Mucosa of stomach (tissue), 1 donor: ENCODE results near the gene SPTBN5.

Source experiments
- H3K27me3 ChIP-seq: one replicate; pipeline ENCODE4 v1.7.0; 2013; ENCODE audit warnings: mild to moderate bottlenecking, low read length; ENCODE audit not compliant: control insufficient read depth, insufficient read depth
- H3K36me3 ChIP-seq: one replicate; pipeline ENCODE4 v1.7.0; 2013; ENCODE audit warnings: low read length; ENCODE audit not compliant: control insufficient read depth, insufficient read depth
- H3K4me1 ChIP-seq: one replicate; pipeline ENCODE4 v1.7.0; 2013; ENCODE audit warnings: mild to moderate bottlenecking, low read length; ENCODE audit not compliant: control insufficient read depth, insufficient read depth
- H3K4me3 ChIP-seq: one replicate; pipeline ENCODE4 v1.7.0; 2013; ENCODE audit warnings: low read length
- H3K9ac ChIP-seq: one replicate; pipeline ENCODE4 v1.7.0; 2013; ENCODE audit warnings: mild to moderate bottlenecking, low read length, moderate library complexity
- H3K9me3 ChIP-seq: one replicate; pipeline ENCODE4 v1.7.0; 2013; ENCODE audit warnings: mild to moderate bottlenecking, low read length, moderate library complexity; ENCODE audit not compliant: control insufficient read depth
- donor health status: Pancreatic carcinoma.

Gene SPTBN5

DNA sequence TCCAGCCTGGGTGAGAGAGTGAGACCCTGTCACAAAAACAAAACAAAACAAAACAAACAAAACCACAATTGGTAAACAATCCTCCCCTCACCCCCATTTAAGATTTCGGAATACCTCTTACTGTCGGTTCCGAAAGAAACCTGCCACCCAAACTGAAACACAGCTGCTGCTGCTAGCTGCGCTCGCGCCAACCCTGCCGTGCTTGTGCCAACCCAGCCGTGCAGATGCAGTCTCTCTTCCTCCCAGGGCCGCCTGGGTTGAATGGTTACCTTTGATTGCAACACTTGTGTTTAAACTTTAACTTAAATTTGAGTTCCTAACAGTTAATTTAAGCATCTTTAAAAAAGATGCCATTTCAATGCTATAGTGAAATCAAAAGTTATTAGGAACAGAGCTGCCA, 28.5 kb upstream of the SPTBN5 start:
- Histone ChIP-seq H3K4me1 (peaks cover 69% of the 10 kb centered on the region), H3K9me3 (no peaks in the 10 kb centered on the region), H3K27me3 (no peaks in the 10 kb centered on the region), H3K9ac (no peak overlapping the region), H3K36me3 (no peaks in the 10 kb centered on the region), H3K4me3 (no peak overlapping the region)

DNA sequence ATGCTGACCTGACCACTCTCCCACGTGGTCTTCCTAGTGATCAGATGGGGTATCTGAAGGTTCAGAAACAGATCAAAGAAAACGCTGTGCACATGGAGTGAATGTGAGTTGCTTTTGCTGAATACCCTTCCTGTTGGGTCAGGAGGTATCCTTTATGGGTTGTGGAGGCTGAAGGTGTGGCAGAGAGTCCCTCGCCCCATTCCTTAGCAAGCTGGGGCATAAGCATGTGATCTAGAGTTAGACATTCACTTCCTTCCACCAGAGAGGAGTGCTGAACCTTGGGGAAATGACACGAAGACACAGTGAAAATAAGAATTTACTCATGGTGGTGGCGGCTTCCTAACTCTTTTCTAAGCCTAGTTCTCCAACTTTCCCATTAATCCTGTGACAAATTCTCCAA, 27.8 kb upstream of the SPTBN5 start:
- no peaks in the 10 kb centered on the region for H3K27me3 ChIP-seq
- H3K36me3 ChIP-seq = no peaks in the 10 kb centered on the region
- H3K4me3 ChIP-seq = no peak overlapping the region
- H3K4me1 ChIP-seq = peaks cover 63% of the 10 kb centered on the region
- H3K9me3 ChIP-seq = no peaks in the 10 kb centered on the region
- H3K9ac ChIP-seq = no peak overlapping the region

- H3K9ac ChIP-seq = no peak overlapping the region
- no peaks in the 10 kb centered on the region for H3K9me3 ChIP-seq
- H3K36me3 ChIP-seq = no peaks in the 10 kb centered on the region
- H3K4me1 ChIP-seq = peaks cover 58% of the 10 kb centered on the region
- no peak overlapping the region for H3K4me3 ChIP-seq
- H3K27me3 ChIP-seq = no peaks in the 10 kb centered on the region
Measured at GRCh38 chr15:41921167-41921566, 27.3 kb upstream of the SPTBN5 start.

DNA sequence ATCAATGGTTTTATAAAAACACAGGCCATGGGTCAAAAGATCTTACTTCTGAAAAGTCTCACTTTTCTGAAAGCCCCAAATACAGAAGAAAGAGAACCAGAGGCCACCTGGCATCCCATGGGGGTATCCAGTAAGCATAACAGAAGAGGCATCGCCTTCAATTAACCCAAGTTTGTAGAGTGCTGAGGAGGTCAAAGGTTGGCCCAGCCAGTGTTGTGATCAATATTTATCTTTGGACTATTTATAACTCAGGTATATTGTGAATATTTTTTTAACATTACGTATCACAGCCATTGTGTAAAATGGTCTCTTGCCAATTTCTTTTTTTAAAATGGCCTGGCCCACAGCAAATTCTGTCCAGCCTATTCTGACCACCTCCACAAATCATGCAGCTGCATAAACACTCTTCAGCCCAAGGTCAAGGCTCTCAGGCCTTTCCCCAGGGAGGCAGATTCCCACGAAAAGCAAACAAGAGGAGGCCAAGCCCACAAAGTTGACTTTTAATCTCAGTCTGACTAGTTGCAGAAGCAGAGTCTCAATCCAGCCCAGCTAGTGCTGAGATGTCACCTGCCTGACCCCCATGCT, 26.2 kb upstream of the SPTBN5 start:
- Histone ChIP-seq H3K4me3 (no peak overlapping the region), H3K4me1 (peaks cover 52% of the 10 kb centered on the region), H3K9me3 (no peaks in the 10 kb centered on the region), H3K9ac (no peak overlapping the region), H3K27me3 (no peaks in the 10 kb centered on the region), H3K36me3 (no peaks in the 10 kb centered on the region)

DNA sequence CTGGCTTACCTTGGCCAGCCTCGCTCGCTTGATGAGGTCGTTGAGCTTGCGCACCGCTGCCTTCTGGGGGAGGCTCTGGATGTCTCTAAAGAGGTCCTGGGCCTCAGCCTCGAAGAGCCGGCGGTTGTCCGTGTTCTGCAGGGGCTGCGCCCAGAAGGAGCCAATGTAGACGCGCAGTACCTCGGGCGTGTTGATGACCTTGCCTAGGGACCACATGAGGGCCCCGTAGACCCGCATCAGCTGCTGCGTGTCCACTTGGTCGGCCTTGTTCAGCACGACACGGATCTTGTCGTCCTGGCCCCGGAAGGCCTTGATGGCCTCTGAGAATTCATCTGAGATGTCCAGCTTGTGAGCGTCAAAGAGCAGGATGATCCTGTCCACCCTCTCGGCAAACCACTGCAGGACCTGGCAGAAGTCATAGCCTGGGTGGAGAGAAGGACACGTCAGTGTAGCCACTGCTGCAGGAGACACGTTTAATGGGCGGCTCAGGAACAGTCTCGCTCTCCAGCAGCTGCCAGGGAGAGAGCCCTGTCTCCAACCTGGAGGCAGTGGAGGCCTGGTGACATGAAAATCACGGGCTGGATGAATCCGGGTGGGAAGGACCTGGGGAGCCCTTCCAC, 25.5 kb upstream of the SPTBN5 start:
- H3K4me3 ChIP-seq = no peak overlapping the region
- peaks cover 52% of the 10 kb centered on the region for H3K4me1 ChIP-seq
- no peak overlapping the region for H3K9ac ChIP-seq

DNA sequence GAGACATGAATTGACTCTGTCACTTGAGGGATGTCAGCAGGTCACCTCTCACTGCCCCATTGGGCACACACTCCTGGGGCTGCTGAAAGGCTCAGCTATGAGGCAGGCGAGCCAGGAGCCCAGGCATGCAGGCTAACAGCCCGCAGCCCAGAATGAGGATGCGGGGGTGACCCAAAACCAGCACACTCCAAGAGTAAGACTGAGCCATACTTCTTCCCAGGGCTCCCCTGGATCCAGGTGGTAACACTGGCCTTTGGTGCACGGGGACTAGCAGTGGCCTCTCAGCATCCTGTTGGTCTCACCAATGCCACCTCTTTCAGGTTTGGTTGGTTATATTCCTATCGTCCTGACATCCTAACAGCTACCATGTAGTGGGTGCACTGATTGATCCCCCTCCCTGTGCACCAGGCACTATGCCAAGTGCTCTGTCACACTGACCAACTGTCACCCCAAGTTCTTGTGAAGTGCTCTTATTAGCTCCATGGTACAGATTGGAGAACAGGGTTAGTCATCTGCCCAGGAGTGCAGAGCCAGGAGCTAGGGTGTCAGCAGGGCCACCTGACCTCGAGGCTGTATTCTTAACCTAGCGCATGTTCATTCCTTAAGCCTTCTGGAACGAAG, 24.8 kb upstream of the SPTBN5 start:
- no peak overlapping the region for H3K4me3 ChIP-seq
- H3K9me3 ChIP-seq = no peaks in the 10 kb centered on the region
- H3K9ac ChIP-seq = no peak overlapping the region
- peaks cover 52% of the 10 kb centered on the region for H3K4me1 ChIP-seq
- no peaks in the 10 kb centered on the region for H3K36me3 ChIP-seq
- no peaks in the 10 kb centered on the region for H3K27me3 ChIP-seq

More for the DNA sequence above, 25.5 kb upstream of the SPTBN5 start:
- no peaks in the 10 kb centered on the region for H3K36me3 ChIP-seq
- no peaks in the 10 kb centered on the region for H3K9me3 ChIP-seq
- H3K27me3 ChIP-seq = no peaks in the 10 kb centered on the region

DNA sequence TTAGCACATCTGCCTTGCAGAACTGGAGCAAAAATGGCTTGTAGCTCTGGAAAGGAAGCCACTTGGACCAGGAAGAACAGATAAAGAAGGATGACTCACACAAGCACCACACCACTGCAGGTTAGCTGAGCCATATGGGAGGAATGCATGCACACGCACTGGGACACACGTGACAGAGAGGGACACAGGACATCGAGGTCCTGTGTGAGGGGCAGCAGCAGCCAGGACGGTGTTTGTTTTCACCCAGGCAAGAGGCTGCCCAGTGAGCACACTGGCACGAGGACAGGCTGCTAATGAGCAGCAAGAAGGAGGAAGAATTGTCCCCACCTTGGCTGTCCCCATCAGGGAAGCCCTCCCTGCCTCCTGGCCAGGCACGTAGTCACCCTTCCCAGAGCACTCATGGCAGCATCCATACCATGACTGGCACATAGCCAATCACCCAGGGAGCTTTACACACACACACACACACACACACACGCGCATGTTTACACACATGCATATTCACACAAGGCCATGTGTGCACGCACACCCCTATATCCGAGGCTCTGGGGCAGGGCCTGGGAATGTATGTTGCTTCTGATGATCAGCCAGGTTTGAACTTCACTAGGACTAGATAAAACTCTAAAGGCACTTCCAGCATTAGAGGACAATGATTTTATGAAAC, 24.0 kb upstream of the SPTBN5 start:
- Histone ChIP-seq H3K27me3 (no peaks in the 10 kb centered on the region), H3K4me3 (no peak overlapping the region), H3K4me1 (peaks cover 52% of the 10 kb centered on the region), H3K36me3 (no peaks in the 10 kb centered on the region), H3K9ac (no peak overlapping the region), H3K9me3 (no peaks in the 10 kb centered on the region)

DNA sequence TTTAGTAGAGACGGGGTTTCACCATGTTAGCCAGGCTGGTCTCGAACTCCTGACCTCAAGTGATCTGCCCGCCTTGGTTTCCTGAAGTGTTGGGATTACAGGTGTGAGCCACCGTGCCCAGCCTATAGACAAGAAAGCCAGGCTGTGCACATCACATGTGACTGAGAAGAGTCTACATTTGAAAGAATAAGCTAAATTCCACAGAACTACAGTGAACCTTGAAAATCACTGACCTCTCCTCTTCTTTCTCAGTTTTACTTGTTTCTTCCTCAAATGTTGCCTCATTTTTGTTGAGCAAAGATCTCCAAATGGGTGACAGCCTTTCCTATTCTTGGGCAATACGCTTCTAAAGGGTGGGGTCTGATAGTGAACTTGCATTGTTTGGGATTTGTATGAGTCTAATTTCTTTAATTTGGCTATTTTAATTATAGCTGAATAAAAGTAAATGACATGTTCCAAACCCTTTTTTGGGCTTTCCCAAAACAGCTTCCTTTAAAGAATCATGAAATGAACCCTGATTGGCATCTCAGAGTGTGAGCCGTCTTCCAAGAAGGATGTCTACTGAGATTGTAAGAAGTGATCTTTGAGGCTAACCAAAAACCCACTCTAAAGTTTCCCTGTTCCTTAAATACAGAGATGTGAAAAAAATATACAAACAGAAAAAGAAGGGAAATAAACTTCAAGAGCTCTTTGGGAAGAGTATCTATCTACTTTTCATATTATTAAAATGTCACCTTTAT, 21.6 kb upstream of the SPTBN5 start:
- no peaks in the 10 kb centered on the region for H3K36me3 ChIP-seq
- no peak overlapping the region for H3K4me3 ChIP-seq
- no peak overlapping the region for H3K9ac ChIP-seq
- H3K4me1 ChIP-seq = peaks cover 40% of the 10 kb centered on the region
- no peaks in the 10 kb centered on the region for H3K9me3 ChIP-seq
- no peaks in the 10 kb centered on the region for H3K27me3 ChIP-seq

DNA sequence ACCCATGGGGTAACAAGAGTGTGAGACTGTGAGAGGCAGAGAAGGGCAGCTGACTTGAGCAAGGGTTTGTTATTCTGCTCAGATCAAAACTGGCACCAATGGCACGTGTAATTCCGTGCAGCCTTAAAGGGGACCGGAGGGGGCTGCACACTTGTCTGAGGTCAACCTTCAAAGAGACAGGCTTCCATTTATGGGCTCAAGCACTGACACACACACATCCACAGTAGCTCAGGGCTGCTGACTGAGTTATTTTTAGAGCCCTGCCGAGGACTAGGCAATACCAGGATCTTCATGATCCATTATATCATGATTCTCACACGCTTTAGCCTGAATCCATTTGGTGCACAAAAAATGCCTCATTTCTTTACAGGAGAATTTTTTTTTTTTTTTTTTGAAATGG, 20.6 kb upstream of the SPTBN5 start:
- Histone ChIP-seq H3K4me3 (no peak overlapping the region), H3K9me3 (no peaks in the 10 kb centered on the region), H3K9ac (no peak overlapping the region), H3K27me3 (no peaks in the 10 kb centered on the region), H3K4me1 (peaks cover 40% of the 10 kb centered on the region), H3K36me3 (no peaks in the 10 kb centered on the region)

DNA sequence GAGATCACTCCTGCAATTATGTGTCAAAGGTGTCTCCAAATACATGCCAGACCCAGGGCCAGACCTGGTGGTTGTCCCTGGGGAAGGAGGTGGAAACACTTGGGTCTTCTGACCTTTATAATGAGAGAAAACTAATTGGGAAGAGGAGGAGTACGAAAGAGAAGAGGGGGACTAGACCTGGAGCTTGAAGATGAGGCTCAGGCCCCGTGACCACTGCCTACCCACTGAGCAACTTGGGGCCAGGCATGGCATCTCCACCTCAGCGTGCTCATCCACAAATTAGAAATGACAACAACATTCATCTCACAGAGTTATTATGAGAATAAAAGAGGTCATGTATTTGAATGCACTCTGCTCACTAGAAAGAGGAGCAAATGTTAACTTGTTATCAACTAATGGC, 19.4 kb upstream of the SPTBN5 start:
- Histone ChIP-seq H3K4me1 (peaks cover 40% of the 10 kb centered on the region), H3K27me3 (no peaks in the 10 kb centered on the region), H3K36me3 (no peaks in the 10 kb centered on the region), H3K4me3 (no peak overlapping the region), H3K9ac (no peak overlapping the region), H3K9me3 (no peaks in the 10 kb centered on the region)

DNA sequence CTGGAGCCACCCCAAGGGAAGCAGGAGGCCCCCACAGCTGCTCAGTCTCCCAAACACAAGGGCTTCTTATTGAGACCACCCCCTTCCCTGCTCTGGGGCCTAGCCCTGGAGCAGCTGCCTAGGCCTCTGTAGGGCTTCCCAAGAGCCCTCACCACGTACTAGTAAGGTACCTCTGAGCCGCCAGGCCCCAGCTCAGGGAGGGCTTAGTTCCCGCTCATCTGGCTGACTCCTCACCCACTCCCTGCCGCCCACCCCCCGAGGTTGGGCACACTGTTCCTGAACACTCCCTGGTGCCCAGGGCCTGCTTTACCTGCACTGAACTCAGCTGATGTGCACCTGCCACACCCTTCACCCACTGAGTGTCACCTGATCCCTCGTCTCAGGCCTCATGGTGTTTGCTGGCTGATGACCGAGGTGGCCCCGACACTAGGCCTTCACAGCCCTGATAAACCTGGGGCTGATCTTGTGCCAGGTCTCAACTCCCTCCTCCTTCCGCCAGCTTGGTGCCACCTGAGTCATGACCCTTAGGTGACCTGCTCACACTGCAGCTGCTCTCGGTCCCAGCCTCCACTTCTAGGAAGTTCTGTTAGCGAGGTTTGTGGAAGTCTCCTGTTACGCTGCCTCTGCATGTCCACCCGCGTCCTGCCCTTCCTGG, 18.0 kb upstream of the SPTBN5 start:
- no peak overlapping the region for H3K4me3 ChIP-seq
- H3K9ac ChIP-seq = no peak overlapping the region
- H3K4me1 ChIP-seq = peaks cover 32% of the 10 kb centered on the region
- no peaks in the 10 kb centered on the region for H3K9me3 ChIP-seq
- no peaks in the 10 kb centered on the region for H3K36me3 ChIP-seq
- no peaks in the 10 kb centered on the region for H3K27me3 ChIP-seq
